ENCODE measurements around the gene PAX1. TPM values are rescaled to one million over a fixed set of nuclear protein-coding genes. Genes with fewer than 3 reads are reported as not detected.

PAX1 gene
- total and polyA plus RNA-seq, 9 of the 15 experiments (the other 6 are each of a cell fraction or from before 2014, with no cell fraction given), result not detected

DNA sequence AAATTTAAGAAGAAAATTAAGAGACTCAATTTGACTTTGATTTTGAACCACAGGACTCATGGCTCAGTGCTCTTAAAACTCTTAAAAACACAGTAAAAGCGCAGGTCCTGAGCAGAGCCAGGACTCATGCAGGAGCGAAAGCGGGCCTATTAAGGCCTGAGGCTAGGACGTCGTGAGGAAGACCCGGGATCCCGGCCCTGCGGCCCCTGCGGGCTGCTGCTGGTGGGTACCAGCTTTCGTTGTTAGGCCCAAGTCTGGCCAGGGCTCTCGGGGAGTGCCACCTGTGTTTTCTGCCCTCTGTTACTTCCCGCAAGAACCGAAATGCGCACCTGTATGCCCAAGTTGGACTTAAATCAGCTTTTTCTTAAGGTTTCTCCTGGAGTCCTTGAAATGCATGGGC, 3.4 kb upstream of the PAX1 start:
- H3K4me2 ChIP-seq (ENCODE audit: insufficient read depth, low read length), result no peak overlapping the region
- in situ Hi-C loops (cut with MboI) (no loop called here), intact Hi-C loops (cut with micrococcal nuclease) (no loop called here)
- DNase-seq (ENCODE audit: extremely low read depth in 1 of 4, low spot score in 3 of 4) (no peak), ATAC-seq (no peak), FAIRE-seq (no peak)
- ChIA-PET POLR2A (no interaction called here), CTCF (ENCODE audit: low intra/inter-chr PET ratio) (no interaction called here)
- H2AFZ ChIP-seq (ENCODE audit: low read depth, low read length), result no peak overlapping the region
- TF ChIP-seq SAFB (IDR thresholded peaks at IDR 0.05; ENCODE audit: borderline replicate concordance, low read depth, low read length), result no peak
- TF ChIP-seq ZC3H8 (IDR thresholded peaks at IDR 0.05), result no peak
- TF ChIP-seq TSC22D4 (tag; IDR thresholded peaks at IDR 0.05), result no peak
- TF ChIP-seq ZNF121 (CRISPR knock-in tag; conservative IDR thresholded peaks at IDR 0.05), result no peak
- no peak for TF ChIP-seq KDM4B (IDR thresholded peaks at IDR 0.05; ENCODE audit: borderline replicate concordance in 2 of 2, low read depth in 1 of 2)
- TF ChIP-seq ZNF212 (CRISPR knock-in tag; IDR thresholded peaks at IDR 0.05), result no peak
- no peak for TF ChIP-seq MTA1 (IDR thresholded peaks at IDR 0.05; ENCODE audit: borderline replicate concordance)
- TF ChIP-seq, protein P1, sequence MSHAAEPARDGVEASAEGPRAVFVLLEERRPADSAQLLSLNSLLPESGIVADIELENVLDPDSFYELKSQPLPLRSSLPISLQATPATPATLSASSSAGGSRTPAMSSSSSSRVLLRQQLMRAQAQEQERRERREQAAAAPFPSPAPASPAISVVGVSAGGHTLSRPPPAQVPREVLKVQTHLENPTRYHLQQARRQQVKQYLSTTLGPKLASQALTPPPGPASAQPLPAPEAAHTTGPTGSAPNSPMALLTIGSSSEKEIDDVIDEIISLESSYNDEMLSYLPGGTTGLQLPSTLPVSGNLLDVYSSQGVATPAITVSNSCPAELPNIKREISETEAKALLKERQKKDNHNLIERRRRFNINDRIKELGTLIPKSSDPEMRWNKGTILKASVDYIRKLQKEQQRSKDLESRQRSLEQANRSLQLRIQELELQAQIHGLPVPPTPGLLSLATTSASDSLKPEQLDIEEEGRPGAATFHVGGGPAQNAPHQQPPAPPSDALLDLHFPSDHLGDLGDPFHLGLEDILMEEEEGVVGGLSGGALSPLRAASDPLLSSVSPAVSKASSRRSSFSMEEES (CRISPR knock-in tag; IDR thresholded peaks at IDR 0.05), result no peak
- no peak for TF ChIP-seq MBD2 (IDR thresholded peaks at IDR 0.05; ENCODE audit: borderline replicate concordance, low read depth)
- TF ChIP-seq CAMTA2 (CRISPR knock-in tag; conservative IDR thresholded peaks at IDR 0.05), result no peak
- no peak for TF ChIP-seq STAG1 (CRISPR knock-in tag; IDR thresholded peaks at IDR 0.05; ENCODE audit: borderline replicate concordance)
- no peak for TF ChIP-seq CLOCK (CRISPR knock-in tag; IDR thresholded peaks at IDR 0.05; ENCODE audit: borderline replicate concordance)
- TF ChIP-seq PTTG1 (tag; IDR thresholded peaks at IDR 0.05; ENCODE audit: low read depth), result no peak
- no peak for TF ChIP-seq SAFB2 (IDR thresholded peaks at IDR 0.05; ENCODE audit: borderline replicate concordance, low read depth, low read length, severe bottlenecking)
- TF ChIP-seq ZNF707 (CRISPR knock-in tag; conservative IDR thresholded peaks at IDR 0.05), result no peak
- peaks cover 4 to 39% of the 10 kb centered on the region in 2 experiments; a peak in 3 of 5 replicates for H3K27me3 ChIP-seq (ENCODE audit: control insufficient read depth in 2 of 2, insufficient read depth in 2 of 2, low read length in 2 of 2)
- H3K9me1 ChIP-seq (ENCODE audit: control insufficient read depth, insufficient read depth, low read length), result no peaks in the 10 kb centered on the region
- no peaks in the 10 kb centered on the region for H3K9me3 ChIP-seq (replicated peaks; ENCODE audit: control insufficient read depth, insufficient read depth, low read depth, low read length)
- peaks cover 0 to 6% of the 10 kb centered on the region in 2 experiments; a peak in 2 of 5 replicates for H3K4me1 ChIP-seq (replicated peaks in 1 of 2; ENCODE audit: control insufficient read depth in 2 of 2, insufficient read depth in 2 of 2, low read length in 2 of 2)
- no peak overlapping the region for H3K4me3 ChIP-seq
- 0% methylated on average over 1 of the region's 14 CpGs for WGBS (ENCODE audit: insufficient coverage, low coverage, missing lambda C conversion rate)
- H3K9ac ChIP-seq (ENCODE audit: insufficient read depth in 1 of 2, low read depth in 2 of 2, low read length in 2 of 2), result no peak overlapping the region
- H3K79me2 ChIP-seq (ENCODE audit: control insufficient read depth, insufficient read depth, low read length), result no peaks in the 10 kb centered on the region
- H3K27ac ChIP-seq (ENCODE audit: extremely low read depth, low read depth, low read length), result no peak overlapping the region
- BruUV-seq (replicated peaks), result no TSS peak
- H3K36me3 ChIP-seq (ENCODE audit: control insufficient read depth, insufficient read depth, low read length), result no peaks in the 10 kb centered on the region
- no peaks in the 10 kb centered on the region for H4K20me1 ChIP-seq (replicated peaks; ENCODE audit: control insufficient read depth, insufficient read depth, low read length)
